ENCODE results near the gene NFIL3.
"Not testable (repeated sequence)": the region's sequence is repeated elsewhere in the genome, so short reads cannot be mapped to it uniquely, and the experiment has no call there.

NFIL3 gene

DNA sequence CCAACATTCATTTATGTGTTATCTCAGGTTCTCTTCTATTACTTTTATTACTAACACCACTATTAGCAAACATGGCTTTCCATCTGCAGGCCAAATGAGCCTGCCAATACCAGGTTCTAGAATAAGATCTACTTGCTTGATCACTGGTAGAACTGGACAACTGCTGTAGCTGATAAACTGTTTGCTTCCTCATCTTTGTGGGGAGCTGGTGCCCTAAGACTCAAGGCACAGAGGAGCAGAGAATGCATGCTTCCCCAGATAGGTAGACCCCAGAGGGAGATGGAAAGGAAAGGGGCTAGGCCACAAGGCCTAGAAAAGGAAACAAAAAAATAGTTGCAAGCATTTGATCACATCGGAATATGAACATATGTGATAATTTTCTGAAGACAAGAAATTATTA lies 31.2 kb downstream of the NFIL3 start:
- Histone ChIP-seq H3K36me3 (ENCODE audit: control insufficient read depth, insufficient read depth, low read length) (no peaks in the 10 kb centered on the region), H3K4me1 (no peaks in the 10 kb centered on the region), H3K27me3 (ENCODE audit: control insufficient read depth, insufficient read depth, low read length) (no peaks in the 10 kb centered on the region), H3K9ac (no peak overlapping the region), H3K27ac (no peak overlapping the region), H3K9me3 (ENCODE audit: control insufficient read depth, low read length) (no peaks in the 10 kb centered on the region), H3K79me2 (no peaks in the 10 kb centered on the region), H3K4me3 (ENCODE audit: low read depth, low read length) (no peak overlapping the region), H3K4me2 (ENCODE audit: low read length) (no peak overlapping the region), H2AFZ (no peak overlapping the region)
- TF ChIP-seq, protein P1, sequence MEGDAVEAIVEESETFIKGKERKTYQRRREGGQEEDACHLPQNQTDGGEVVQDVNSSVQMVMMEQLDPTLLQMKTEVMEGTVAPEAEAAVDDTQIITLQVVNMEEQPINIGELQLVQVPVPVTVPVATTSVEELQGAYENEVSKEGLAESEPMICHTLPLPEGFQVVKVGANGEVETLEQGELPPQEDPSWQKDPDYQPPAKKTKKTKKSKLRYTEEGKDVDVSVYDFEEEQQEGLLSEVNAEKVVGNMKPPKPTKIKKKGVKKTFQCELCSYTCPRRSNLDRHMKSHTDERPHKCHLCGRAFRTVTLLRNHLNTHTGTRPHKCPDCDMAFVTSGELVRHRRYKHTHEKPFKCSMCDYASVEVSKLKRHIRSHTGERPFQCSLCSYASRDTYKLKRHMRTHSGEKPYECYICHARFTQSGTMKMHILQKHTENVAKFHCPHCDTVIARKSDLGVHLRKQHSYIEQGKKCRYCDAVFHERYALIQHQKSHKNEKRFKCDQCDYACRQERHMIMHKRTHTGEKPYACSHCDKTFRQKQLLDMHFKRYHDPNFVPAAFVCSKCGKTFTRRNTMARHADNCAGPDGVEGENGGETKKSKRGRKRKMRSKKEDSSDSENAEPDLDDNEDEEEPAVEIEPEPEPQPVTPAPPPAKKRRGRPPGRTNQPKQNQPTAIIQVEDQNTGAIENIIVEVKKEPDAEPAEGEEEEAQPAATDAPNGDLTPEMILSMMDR (IDR thresholded peaks at IDR 0.05) = no peak

DNA sequence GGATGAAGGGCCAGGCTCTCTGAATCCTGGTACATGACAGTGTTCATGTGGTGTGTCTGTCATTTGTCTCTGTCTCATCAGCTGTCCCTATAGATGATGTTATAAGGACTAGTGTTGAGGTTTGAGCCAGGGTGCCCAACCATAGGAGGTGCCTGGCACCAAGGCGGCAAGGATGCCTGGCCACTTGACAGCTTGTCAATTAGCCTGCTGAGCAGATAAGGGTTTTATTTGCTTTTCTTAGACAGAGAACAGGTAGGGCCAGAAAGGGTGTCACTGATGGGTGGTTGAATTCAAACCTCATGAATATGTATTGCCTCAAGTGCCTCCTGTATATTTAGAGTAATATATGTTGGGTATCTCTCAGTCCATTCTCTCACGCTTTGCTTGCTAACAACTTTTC lies 31.8 kb downstream of the NFIL3 start:
- H3K27me3 ChIP-seq (ENCODE audit: control insufficient read depth, insufficient read depth, low read length) = no peaks in the 10 kb centered on the region
- H3K27ac ChIP-seq = no peak overlapping the region
- no peak overlapping the region for H3K4me3 ChIP-seq (ENCODE audit: low read depth, low read length)
- no peaks in the 10 kb centered on the region for H3K9me3 ChIP-seq (ENCODE audit: control insufficient read depth, low read length)
- H3K4me1 ChIP-seq = no peaks in the 10 kb centered on the region
- H3K36me3 ChIP-seq (ENCODE audit: control insufficient read depth, insufficient read depth, low read length) = no peaks in the 10 kb centered on the region
- no peak overlapping the region for H3K4me2 ChIP-seq (ENCODE audit: low read length)
- TF ChIP-seq, protein P1 (IDR thresholded peaks at IDR 0.05) = no peak
- H3K9ac ChIP-seq = no peak overlapping the region
- H3K79me2 ChIP-seq = no peaks in the 10 kb centered on the region
- no peak overlapping the region for H2AFZ ChIP-seq

DNA sequence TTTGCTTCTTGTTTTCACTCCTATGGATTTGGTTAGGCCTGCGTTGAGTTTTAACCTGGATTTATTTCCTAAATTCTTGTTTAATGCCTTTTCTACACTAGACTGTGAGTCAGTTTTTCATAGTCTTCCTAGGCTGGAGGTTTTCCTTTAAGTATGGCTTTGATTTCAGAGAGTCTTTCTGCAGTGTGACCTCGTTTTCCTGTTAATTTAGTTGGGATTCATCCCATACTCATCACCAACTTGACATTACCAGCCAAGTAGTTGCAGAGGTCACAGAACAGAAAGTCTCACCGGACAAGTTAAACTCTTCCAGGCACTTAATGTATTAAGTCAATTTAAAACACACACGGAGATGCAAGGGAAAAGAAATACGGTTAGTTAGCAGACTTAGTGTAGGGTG lies 32.2 kb downstream of the NFIL3 start:
- Histone ChIP-seq H2AFZ (no peak overlapping the region), H3K27me3 (ENCODE audit: control insufficient read depth, insufficient read depth, low read length) (no peaks in the 10 kb centered on the region), H3K36me3 (ENCODE audit: control insufficient read depth, insufficient read depth, low read length) (no peaks in the 10 kb centered on the region), H3K9ac (no peak overlapping the region), H3K27ac (no peak overlapping the region), H3K4me2 (ENCODE audit: low read length) (no peak overlapping the region), H3K79me2 (no peaks in the 10 kb centered on the region), H3K4me1 (no peaks in the 10 kb centered on the region), H3K4me3 (ENCODE audit: low read depth, low read length) (no peak overlapping the region), H3K9me3 (ENCODE audit: control insufficient read depth, low read length) (no peaks in the 10 kb centered on the region)
- TF ChIP-seq, protein P1 (IDR thresholded peaks at IDR 0.05) = no peak

DNA sequence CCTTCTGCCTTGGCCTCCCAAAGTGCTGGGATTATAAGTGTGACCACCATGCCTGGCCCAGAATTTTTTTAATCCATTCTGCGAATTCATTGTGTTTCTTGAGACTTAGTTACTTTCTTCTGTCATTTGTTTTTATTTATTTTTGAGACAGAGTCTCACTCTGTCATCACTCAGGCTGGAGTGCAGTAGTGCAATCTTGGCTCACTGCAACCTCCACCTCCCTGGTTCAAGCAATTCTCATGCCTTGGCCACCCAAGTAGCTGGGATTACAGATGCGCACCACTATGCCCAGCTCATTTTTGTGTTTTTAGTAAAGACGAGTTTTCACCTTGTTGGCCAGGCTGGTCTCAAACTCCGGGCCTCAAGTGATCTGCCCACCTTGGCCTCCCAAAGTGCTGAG lies 33.9 kb downstream of the NFIL3 start:
- H3K27me3 ChIP-seq (ENCODE audit: control insufficient read depth, insufficient read depth, low read length); H3K4me2 ChIP-seq (ENCODE audit: low read length); H2AFZ ChIP-seq; H3K4me1 ChIP-seq; H3K27ac ChIP-seq; H3K9me3 ChIP-seq (ENCODE audit: control insufficient read depth, low read length); H3K36me3 ChIP-seq (ENCODE audit: control insufficient read depth, insufficient read depth, low read length); H3K79me2 ChIP-seq; H3K4me3 ChIP-seq (ENCODE audit: low read depth, low read length); H3K9ac ChIP-seq: not testable (repeated sequence)

DNA sequence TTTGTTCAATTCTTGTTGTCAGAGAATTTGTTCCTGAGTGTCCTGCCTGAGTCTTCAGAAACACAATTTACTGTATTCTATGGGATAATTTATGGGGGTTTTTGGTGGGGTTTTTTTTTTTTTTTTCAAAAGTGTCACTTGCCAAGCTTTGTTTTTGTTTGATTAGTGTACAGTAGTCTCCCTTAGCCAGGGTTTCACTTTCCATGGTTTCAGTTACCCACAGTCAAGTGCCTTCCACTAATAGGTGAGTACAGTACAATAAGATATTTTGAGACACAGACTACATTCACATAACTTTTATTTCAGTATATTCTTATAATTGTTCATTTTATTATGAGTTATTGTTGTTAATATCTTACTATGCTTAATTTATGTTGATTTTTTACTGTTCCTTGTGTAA lies 36.9 kb downstream of the NFIL3 start:
- Histone ChIP-seq H3K27me3 (ENCODE audit: control insufficient read depth, insufficient read depth, low read length) (no peaks in the 10 kb centered on the region), H3K9ac (no peak overlapping the region), H3K79me2 (no peaks in the 10 kb centered on the region), H2AFZ (no peak overlapping the region), H3K27ac (no peak overlapping the region), H3K9me3 (ENCODE audit: control insufficient read depth, low read length) (no peaks in the 10 kb centered on the region), H3K4me2 (ENCODE audit: low read length) (no peak overlapping the region), H3K36me3 (ENCODE audit: control insufficient read depth, insufficient read depth, low read length) (no peaks in the 10 kb centered on the region), H3K4me3 (ENCODE audit: low read depth, low read length) (no peak overlapping the region), H3K4me1 (no peaks in the 10 kb centered on the region)
- TF ChIP-seq, protein P1 (IDR thresholded peaks at IDR 0.05) = no peak
